ENCODE data around the gene MAP2K6.

Gene MAP2K6

DNA sequence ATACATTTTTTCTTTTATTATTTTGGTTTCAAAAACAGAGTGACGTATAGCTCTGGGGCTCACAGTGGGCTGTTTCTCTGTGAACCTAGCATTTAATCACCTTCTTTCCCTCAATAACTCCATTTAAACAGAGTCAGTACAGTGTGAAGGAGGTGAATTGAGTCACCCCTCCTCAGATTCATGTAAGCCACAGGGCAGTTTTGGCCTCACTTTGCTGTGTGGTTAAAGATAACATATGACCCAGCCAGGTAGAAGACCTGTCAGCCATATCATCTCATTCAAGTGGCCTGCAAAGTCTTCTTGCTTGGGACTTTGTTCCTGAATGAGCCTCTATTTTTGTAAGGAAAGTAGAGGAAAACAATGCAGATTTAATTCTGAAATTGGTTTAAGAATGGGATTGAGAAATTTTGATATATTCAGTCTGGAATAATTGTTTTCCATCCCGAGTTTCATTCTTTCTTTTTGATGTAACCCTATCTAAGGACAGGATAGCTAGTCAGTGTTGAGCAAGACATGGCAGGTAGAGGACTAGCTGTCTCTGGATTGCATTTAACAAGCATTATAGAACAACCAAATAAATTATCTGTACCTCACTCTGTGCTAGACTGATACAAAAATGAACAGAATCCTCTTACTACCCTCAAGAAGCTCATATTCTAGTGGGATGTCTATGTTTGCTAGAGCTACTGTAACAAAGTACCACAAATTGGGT, 13.1 kb downstream of the MAP2K6 start:
- no peak for DNase-seq

DNA sequence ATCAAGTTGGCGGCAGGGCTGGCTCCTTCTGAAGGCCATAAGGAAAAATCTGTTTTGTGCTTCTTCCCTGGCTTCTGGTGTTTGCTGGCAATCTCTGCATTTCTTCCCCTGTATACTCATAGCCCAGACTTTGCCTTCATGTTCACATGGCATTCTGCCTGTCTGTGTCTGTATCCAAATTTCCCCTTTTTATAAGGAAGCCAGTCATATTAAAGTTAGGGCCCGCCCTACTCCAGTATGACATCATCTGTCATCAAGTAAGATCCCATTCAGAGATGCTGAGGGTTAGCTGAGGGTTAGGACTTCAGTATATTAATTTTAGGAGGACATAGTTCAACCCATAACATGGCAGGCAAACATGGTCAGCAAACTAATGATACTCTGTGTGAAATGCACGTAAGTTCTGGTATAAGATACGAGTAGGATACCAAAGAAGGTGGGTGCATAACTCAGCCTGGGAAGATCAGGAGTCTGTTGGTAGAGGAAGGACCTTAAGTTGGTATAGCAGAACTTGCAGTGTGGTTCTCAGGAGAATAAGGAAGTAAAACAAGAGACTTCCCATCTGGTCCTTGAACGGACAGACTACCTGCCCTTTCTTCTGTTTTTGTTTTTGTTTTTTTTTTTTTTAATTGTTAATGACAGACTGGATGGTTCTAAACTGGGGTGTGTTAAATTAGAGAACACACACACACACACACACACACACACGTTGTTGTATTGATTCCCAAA, 13.9 kb downstream of the MAP2K6 start:
- no peak for DNase-seq

DNA sequence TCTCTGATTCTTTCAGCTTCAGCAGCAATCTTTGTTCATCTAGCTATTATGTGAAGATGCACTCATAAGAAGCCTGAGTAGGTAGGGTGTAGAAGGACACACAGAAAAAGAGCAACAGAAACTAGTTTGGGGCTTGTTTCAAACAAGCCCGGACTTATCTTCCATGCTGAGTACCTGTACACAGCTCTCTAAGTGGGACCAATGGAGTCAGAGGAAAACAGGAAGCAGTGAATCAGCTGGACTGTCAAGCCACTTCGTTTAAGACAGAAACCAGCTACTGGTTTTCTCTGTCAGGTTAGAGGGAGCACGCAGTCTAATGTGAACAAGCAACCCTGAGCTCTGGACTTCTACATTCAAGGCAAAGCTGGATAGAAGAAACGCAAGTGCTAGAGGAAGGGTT, 16.0 kb downstream of the MAP2K6 start:
- no peak for DNase-seq

DNA sequence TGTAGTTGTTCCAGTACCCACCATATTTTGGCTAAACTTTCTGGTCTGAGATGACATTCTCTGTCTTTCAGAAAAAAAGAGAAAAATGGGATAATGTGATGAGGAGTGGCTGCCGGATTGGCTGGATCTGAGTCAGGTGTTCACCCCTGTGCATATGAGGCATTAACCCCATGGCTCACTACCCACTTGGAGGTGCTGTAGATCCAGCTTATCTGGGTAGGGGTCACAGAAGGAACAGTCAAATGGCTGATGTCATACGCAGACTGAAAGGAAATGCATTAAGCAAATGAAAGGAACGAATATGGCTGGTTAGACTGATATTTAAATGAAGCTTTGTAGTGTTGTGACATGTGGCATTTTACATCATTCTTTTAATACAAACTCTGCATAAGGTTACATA, 17.3 kb downstream of the MAP2K6 start:
- no peak for DNase-seq

DNA sequence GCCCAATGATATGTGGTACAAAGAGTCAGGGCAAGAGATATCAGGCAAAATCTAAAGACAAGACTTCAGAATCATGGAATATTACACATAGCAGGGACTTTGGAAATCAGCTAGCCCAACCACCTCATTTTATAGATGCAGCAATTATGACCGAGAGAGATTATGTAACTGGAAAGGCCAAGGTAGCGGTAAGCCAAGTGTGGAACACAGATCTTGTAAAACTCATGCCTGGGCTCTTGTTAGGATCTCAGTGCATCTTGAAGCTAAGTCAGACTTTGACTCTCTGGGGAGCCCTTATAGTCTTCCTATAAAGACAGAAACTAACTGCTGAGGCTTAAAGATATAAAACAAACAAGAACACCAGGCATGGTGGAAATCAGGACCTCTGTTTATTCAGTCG, 18.6 kb downstream of the MAP2K6 start:
- DNase-seq, result no peak

DNA sequence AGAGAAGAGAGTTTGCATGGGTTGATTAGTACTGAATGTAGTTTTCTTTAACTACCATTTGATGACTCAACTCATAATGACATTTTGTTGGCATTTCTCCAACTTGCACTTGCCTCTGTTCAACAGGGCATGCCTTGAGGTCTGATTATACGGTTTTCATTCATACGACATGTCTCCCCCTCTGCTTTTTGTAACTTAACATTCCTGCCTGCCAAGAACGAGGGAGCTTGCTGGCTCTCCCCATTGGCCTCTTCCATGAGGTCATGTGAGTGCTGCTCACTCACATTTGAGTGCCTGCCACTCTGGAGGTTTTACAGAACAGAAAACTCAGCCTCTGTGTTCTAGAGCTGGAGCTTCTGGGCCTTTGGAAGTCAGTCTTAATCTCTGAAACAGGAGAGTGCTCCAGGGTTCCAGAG, 19.7 kb downstream of the MAP2K6 start:
- no peak for DNase-seq

DNA sequence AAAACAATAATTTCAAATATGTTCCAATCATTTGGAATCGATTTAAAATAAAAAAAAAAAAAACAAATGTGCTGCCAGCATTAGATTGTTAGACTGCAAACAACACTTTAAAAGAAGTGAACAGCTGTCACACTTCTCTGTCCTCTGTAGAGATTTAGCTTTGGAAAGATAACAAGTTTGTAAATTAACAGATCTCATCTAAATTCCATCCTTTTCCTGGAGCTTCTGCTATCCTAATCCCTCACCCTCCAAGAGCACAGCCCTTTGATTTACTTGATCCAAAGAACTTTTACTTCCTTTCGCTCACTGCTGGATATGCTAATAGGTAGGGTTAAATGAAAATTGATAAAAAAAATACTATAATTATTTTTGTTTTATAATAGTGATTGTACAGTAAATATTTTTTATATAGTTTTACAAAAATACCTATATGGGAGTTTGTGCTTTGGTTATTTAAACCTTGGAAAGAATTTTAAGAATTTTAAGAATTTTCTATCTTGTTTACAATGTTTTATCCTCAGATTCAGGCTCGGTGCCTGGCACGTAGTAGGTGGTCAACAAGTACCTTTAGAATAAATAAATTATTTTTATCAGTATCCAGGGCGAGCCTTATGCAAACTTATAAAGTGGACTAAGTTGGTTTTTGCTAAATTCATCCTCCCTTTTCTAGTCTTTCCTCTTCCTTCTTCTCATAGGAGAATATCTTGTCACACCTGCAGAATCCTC, 21.6 kb downstream of the MAP2K6 start:
- DNase-seq, result no peak

DNA sequence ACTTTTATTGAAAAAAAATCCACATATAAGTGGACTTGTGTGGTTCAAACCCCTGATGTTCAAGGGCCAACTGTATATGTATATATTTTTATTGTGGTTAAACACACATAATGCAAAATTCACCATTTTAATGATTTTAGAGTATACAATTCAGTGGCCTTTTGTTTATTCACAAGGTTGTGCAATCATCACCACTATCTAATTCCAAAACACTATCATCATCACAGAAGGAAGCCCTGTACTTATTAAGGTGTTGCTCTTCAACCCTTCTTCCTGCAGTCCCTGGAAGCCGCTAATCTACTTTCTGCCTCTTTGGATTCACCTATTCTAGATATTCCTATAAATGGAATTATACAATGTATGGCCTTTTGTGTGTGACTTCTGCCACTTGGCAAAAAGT, 23.0 kb downstream of the MAP2K6 start:
- DNase-seq, result no peak

DNA sequence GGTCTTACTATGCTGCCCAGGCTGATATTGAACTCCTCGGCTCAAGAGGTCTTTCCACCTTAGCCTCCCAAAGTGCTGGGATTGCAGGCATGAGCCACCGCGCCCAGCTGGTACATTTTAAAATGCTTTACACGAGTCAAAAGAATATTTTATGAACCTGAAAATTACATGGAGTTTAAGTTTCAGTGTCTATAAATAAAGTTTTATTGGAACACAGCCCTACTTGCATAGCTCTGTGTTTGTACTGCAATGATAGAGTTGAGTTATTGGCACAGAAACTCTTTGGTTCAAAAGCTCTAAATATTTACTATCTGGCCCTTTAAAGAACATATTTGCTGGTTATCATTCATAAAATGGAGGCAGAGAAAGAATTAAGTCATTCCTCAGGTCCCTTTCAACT, 24.3 kb downstream of the MAP2K6 start:
- no peak for DNase-seq

DNA sequence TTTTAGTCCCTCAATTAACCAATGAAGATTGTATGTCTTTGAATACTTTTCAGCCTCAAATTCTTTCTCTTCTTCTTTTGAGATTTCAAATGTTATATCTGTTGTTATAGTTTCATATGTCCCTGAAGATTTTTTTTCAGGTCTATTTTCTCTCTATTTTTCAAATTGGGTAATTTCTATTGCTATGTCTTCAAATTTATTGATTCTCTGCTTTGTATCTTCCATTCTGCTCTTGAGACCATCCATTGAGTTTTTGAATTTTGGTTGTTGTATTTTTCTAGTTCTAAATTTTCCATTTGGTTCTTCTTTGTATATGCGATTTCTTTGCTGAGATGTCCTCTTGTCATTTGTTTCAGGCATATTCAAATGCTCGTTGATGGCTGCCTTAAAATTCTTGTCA, 26.7 kb downstream of the MAP2K6 start:
- DNase-seq, result no peak

DNA sequence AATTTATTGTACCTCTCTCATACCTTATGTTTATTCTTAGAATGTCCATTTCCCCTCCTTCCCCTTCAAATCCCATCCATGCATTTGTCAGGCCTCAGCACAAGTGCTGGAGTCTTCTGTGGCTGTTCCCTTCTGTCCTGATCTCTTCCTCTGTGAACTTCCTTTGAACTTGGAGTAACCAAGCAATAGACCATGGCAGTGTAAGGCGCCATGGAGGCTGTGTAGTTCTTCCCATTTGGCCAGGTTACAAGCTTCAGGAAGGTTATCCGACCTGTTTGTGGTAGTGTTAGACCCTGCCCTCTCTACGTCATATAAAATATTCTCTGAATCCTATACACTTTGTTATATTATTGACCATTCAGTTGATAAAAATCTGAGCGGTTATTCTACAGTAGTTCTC, 28.6 kb downstream of the MAP2K6 start:
- DNase-seq, result no peak

DNA sequence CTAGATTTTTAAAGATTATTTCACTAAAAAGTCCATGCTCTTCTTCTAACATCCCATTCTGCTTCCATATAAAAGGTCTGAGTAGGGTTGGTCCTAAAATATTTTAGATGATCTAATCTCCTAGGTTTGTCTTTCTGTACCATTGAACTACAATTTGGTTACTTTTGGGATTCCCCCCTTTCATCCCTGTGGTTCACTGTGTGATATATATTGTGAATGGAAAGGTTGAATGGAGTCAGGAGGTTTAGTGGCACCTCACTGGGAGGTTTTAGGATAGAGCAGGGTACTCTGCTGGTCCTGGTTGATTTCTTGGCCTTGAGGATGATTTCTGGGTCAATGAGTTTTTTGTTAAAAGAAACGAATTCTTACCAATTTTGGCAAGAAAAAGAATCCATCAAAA, 29.5 kb downstream of the MAP2K6 start:
- DNase-seq, result no peak

DNA sequence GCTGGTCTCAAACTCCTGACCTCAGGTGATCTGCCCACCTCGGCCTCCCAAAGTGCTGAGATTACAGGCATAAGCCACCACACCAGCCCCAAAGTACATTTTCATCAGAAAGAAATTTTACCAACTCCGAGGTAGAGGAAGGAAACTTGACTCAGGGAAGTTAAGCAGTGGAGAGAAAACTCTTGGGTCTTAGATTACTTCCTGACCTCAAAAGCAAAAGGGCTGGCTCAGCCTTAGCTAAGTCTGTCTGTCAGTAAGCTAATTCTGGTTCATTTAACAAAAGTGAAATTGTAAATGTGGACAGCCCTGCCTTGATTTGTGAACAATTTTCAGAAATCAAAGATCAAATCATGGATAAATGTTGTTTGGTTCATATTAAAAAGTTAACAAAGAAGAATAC, 30.6 kb downstream of the MAP2K6 start:
- DNase-seq, result no peak

DNA sequence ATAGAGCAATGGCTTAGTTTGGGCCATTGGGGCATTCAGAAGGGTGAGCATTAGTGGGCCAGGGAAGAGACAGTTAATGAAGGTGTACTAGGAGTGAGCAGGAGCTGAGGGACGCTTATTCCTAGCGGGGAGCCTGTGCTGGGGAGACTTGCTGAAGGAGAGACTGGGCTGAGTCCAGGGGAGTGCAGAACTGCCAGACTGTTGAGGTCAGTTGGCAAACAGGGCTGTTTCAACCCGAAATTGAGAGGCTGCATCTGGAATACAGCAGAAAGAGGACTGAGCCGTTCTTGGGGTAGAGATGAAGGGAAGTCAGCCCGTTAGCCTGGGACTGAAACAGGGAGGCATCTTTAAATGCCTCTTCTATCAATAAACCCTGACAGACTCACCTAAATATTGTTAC, 33.2 kb downstream of the MAP2K6 start:
- DNase-seq, result no peak

DNA sequence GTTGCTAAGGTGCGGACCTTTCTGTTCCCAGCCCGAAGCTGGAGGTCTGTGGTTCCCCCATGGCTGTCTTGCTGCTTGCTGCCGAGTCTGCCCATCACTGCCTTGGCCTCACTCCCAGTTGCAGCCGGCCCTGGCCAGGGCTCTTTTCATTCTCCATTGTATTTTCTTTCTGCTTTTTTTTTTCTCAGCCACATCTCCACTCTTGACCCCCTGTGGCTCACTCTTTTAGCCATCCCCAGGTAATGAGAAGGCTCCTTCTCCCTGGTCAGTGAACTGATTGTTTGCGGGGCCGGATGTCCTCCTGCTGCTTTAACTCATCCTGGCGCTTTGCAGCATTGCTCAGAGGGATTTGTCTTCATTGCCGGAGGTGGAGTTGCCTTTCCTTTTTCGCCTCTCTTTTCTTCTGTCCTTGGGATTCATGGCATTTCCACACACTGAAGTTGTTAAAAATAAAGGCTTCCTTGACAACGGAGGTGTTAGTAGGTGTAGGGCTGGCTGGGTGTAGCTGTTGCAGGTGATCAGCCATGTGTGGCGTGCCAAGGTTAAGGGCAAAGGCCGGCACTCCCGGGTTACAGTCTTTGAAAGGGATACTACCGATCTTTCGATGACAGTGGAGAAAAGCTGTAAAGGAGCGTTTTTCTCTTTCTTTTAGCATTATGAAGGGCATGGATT, 34.1 kb downstream of the MAP2K6 start:
- no peak for DNase-seq

DNA sequence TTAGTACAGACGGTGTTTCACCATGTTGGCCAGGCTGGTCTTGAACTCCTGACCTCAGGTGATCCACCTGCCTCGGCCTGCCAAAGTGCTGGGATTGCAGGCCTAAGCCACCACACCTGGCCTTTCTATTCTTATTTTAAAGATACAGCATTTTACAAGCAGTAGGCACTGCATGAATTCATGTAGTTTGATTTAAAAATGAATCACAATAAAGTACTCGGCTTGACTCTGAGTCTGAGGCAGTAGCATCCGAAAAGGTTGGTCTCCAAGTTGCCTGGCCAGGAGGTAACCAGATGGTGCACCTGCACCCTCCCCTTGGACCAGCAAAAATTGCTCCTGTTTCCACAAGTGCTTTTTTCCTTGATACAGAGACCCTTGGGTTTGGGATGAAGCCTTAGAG, 35.6 kb downstream of the MAP2K6 start:
- no peak for DNase-seq

DNA sequence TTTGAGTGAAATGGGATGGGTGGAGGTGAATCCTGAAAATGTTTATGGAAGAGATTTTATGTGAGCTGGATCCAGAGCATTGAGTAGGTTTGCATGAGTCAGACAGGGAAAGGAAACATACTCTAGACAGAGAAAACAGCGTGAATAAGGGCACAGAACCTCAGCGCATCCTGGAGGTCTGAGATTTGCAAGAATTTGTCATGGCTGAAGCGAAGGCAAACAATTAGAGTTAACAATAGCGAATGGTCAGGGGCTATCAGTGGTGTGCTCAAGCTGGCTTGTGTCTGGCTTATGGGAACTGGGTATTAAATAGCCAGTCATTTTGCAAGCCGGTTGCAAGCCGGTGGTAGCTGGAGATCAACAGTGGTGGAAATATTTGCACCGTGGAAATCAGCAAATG, 36.4 kb downstream of the MAP2K6 start:
- DNase-seq, result no peak

DNA sequence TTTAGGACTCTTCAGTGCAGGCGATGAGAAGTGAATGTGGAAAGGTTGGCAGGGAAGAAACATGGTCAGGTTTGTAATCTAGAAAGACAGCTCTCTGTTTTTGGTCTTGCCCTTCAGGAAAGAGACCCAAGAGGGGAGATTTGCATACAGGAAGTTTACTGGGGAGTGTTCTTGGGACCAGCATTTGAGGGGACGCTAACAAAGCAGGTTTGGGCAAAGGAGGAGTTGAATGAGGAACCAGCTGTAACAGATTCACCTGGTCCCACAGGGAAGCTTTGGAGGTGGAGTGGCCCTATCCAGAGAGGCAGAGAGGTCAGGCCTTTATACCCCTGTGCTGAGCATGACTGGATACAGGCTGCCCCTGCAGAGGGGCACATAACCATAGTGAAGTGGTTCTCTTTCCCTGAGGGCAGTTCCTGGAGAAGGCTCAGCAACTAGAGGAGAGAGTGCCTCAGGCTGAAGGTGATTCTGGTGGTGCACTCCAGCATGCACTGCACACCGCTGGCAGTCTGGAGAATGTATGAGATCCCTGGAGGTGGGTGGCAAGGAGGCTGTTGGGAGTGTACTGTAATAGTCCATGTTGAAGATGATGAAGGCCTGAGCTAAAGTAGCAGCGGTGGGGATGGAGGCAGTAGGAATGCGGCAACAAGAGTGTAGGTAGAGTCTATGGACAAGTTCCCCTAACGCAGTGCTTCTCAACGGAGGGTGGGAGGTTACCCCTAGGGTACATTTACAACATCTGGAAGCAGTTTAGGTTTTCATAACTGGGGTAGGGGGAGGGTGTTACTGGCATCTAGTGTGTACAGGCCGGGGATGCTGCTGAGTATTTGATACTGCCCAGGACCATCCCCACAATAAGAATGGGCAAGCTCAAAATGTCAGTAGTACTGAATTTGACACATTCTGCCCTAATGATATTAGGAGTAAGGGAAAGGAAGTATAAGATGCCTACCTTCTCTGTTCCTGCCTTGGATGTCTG, 37.2 kb downstream of the MAP2K6 start:
- no peak for DNase-seq

DNA sequence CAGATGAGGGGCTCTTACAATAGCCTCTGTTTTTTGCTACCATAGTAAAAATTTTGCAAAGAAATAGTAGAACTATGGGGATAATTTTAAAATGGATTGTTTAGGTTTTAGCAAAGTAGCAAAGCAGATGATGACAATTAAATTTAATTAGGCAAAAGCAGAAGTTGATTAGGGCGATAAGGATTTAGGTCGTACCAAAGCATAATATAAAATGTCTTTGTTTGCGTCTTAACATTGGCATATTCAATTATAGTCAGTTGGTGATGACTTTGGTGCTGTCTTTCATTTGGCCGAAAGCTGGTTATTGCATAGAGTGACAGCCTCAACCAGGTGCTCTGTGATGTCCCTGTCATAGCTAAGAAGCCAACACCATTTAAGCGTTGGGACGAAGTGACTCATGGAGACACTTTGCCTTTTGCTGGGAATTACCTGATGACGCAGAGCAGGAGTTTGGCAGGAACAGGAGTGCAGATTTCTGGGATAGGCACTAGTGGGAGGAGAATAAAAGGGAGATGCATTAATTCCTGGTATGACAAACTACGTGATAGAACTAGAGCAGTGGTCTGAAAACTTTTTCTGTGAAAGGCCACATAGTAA, 38.3 kb downstream of the MAP2K6 start:
- no peak for DNase-seq

DNA sequence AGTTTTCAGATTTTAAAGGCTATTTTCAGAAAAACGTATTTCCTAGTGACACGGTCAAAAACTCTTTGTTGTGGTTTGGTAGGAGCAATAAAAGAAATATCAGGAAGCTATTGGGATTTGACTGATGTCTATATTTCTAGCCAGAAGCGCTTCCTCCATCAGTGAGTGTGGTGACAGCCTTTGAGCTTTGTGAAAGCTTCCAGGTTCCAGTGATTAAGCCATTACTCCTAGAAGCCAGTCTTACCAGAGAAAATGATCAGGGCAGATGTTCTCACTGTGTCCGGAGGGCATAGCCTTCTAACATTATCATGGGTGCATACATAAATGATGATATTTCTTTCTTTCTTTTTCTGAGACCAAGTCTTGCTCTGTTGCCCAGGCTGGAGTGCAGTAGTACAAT, 39.6 kb downstream of the MAP2K6 start:
- no peak for DNase-seq

DNA sequence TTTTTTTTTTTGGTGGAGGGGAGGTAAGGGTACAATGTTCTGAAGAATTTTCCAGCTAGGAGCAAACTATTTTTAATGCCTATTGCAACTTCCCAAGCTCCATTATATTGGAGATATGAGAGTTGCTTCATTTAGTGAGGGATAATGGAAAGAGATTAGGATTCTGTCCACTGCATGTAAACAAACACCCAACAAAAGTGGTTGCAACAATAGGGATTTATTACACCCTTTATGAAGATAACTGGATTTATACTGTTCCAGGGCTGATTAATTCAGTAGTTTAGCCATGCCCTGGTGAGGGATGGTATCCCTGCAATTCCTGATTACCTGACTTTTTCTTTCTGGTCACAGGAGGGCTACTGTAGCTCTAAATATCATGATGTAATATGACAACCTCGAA, 40.5 kb downstream of the MAP2K6 start:
- no peak for DNase-seq

DNA sequence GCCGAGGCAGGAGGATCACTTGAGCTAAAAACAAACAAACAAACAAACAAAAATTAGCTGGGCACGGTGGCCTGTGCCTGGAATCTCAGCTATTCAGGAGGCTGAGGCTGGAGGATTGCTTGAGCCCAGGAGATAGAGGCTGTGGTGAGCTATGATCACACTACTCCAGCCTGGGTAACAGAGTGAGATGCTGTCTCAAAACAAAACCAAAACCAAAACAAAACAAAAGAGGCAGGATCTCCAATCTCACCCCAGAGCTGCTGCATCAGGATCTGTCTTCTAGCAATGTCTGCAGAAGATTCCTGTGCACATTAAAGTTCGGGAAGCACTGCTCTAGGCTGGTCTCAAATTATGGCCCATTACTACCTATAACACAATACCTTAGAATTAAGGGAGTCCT, 43.1 kb downstream of the MAP2K6 start:
- DNase-seq, result no peak

Measured in cortex of kidney (tissue), 1 donor.